Right lobe of liver (tissue), 4 donors: Measurements from ENCODE around the gene LDLRAD4.

Source experiments
- POLR2A ChIP-seq: fragments of 450-650 bp; IDR thresholded peaks from one replicate; pipeline ENCODE4 v1.6.1; 2017; ENCODE audit warnings: antibody characterized with exemption, mild to moderate bottlenecking
- TF ChIP-seq, protein P1 (sequence below), 4 donors: fragments of 200-600 bp in 3 of 4; fragments of 450-650 bp in 1 of 4; IDR thresholded peaks; one replicate each; pipeline versions ENCODE4 v1.5.1 to v1.8.0; 2016 to 2022; ENCODE audit warnings: antibody characterized with exemption in 4 of 4, mild to moderate bottlenecking in 2 of 4
- donor health status: DM: no; HTN: no; CAD: no.
- donor health status: DM: no; HTN: no; CAD: no.
- donor health status: DM: no; HTN: yes; CAD: no.

DNA sequence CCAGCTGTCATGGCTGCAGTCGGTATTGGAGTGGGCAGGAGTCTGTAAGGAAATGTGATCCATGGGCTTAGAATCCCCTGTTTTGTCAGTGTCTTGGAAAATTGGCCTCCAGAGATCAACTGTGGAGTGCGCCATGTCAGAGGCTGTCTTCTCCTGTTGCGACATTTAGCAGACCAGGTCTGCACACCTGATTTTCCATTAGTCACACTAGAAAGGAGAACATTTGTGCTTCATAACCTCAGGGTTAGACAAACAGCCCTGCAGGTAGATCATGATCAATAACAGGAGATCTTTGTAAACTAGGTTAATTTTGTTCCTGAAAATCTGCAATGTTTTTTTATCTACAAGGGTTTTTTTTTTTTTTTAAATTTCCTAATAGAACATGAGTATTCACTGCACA, 28.0 kb downstream of the LDLRAD4 start:
- TF ChIP-seq, protein P1, sequence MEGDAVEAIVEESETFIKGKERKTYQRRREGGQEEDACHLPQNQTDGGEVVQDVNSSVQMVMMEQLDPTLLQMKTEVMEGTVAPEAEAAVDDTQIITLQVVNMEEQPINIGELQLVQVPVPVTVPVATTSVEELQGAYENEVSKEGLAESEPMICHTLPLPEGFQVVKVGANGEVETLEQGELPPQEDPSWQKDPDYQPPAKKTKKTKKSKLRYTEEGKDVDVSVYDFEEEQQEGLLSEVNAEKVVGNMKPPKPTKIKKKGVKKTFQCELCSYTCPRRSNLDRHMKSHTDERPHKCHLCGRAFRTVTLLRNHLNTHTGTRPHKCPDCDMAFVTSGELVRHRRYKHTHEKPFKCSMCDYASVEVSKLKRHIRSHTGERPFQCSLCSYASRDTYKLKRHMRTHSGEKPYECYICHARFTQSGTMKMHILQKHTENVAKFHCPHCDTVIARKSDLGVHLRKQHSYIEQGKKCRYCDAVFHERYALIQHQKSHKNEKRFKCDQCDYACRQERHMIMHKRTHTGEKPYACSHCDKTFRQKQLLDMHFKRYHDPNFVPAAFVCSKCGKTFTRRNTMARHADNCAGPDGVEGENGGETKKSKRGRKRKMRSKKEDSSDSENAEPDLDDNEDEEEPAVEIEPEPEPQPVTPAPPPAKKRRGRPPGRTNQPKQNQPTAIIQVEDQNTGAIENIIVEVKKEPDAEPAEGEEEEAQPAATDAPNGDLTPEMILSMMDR (IDR thresholded peaks at IDR 0.05): no peak
- TF ChIP-seq POLR2A: no peak
